ENCODE data around the gene PRR12.
A peak's percentile ranks its signal among the peaks of the same experiment; 100 is the strongest.

Gene PRR12

DNA sequence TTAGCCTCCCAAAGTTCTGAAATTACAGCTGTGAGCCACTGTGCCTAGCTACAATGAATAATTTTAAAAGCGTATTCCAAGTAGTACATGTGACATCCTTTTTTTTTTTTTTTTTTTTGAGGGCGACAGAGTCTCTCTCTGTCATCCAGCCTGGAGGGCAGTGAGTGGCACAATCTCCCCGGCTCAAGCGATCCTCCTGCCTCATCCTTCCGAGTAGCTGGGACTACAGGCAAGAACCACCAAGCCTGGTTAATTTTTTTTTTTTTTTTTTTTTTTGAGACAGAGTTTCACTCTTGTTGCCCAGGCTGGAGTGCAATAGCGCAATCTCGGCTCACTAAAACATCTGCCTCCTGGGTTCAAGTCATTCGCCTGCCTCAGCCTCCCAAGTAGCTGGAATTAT is 3.8 kb upstream of the PRR12 start:
- TF ChIP-seq, protein P1, sequence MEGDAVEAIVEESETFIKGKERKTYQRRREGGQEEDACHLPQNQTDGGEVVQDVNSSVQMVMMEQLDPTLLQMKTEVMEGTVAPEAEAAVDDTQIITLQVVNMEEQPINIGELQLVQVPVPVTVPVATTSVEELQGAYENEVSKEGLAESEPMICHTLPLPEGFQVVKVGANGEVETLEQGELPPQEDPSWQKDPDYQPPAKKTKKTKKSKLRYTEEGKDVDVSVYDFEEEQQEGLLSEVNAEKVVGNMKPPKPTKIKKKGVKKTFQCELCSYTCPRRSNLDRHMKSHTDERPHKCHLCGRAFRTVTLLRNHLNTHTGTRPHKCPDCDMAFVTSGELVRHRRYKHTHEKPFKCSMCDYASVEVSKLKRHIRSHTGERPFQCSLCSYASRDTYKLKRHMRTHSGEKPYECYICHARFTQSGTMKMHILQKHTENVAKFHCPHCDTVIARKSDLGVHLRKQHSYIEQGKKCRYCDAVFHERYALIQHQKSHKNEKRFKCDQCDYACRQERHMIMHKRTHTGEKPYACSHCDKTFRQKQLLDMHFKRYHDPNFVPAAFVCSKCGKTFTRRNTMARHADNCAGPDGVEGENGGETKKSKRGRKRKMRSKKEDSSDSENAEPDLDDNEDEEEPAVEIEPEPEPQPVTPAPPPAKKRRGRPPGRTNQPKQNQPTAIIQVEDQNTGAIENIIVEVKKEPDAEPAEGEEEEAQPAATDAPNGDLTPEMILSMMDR (IDR thresholded peaks at IDR 0.05; ENCODE audit: poor library complexity, severe bottlenecking): no peak
- H3K4me3 ChIP-seq (ENCODE audit: severe bottlenecking): no peak overlapping the region
- no peaks in the 10 kb centered on the region for H3K27me3 ChIP-seq (ENCODE audit: insufficient read depth, poor library complexity, severe bottlenecking)
- DNase-seq (ENCODE audit: low spot score): no peak
- H3K36me3 ChIP-seq (ENCODE audit: low read depth): no peaks in the 10 kb centered on the region
- no peak overlapping the region for H3K27ac ChIP-seq (ENCODE audit: poor library complexity, severe bottlenecking)
- no peaks in the 10 kb centered on the region for H3K9me3 ChIP-seq (ENCODE audit: severe bottlenecking)
- no peaks in the 10 kb centered on the region for H3K4me1 ChIP-seq (ENCODE audit: insufficient read depth, poor library complexity, severe bottlenecking)
- no peak for ATAC-seq (ENCODE audit: low read depth)

DNA sequence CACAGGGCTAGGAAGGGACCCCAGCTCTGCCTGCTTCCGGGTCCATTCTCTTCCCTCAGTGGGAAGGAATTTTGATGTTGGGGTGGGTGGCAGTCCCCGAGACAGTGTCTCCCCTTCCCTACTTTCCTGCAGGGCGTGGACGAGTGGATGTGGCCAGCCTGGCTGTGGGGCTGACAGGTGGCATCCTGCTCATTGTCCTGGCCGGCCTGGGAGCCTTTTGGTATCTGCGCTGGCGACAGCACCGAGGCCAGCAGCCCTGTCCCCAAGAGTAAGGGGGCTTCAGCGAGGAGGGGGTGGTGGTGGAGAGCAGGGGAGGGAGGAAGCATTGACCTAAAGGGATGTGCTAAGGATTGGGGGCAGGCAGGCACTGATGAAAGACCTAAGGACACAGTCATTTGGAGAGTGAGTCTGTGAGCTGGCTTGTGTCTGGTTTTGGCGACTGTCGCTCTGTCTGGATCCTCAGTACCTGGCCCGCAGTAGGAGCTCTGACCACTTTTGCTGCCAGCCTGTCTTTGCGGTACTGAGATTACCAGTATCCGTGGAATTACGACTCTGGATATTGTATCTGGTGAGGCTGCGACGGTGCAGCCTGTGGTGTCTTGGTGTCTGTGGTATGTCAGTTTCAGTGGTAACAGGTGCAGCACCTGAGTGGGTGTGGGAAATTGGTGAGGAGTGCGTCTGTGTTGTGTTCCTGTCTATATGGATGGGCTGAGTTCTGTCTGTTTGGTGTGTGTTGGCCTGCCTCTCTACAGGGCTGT is 2.4 kb upstream of the PRR12 start:
- TF ChIP-seq, protein P1 (IDR thresholded peaks at IDR 0.05; ENCODE audit: poor library complexity, severe bottlenecking): no peak
- no peak overlapping the region for H3K27ac ChIP-seq (ENCODE audit: poor library complexity, severe bottlenecking)
- ATAC-seq (ENCODE audit: low read depth): no peak
- no peaks in the 10 kb centered on the region for H3K4me1 ChIP-seq (ENCODE audit: insufficient read depth, poor library complexity, severe bottlenecking)
- DNase-seq (ENCODE audit: low spot score): no peak
- no peaks in the 10 kb centered on the region for H3K9me3 ChIP-seq (ENCODE audit: severe bottlenecking)
- no peaks in the 10 kb centered on the region for H3K27me3 ChIP-seq (ENCODE audit: insufficient read depth, poor library complexity, severe bottlenecking)
- peaks cover under 1% of the 10 kb centered on the region for H3K36me3 ChIP-seq (ENCODE audit: low read depth)
- no peak overlapping the region for H3K4me3 ChIP-seq (ENCODE audit: severe bottlenecking)

DNA sequence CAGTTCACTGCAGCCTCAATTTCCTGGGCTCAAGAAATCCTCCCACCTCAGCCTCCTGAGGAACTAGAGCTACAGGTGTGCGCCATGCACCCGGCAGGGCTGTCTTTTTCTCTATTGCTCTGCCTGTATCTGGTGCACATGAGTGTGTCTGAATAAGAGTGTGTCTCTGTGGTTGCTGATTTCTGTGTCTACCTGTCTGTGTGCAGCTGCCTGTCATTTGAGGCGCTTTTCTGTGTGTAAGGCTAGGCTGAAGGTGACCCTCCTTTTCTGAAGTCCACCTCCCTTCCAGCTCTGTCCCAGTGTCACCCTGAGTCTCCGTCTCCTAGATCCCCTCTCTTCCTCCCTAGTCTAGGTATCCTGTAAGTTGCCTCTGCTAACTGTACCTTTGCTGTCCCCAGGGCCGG is 1.5 kb upstream of the PRR12 start:
- no peak for ATAC-seq (ENCODE audit: low read depth)
- no peaks in the 10 kb centered on the region for H3K27me3 ChIP-seq (ENCODE audit: insufficient read depth, poor library complexity, severe bottlenecking)
- H3K4me1 ChIP-seq (ENCODE audit: insufficient read depth, poor library complexity, severe bottlenecking): no peaks in the 10 kb centered on the region
- H3K27ac ChIP-seq (ENCODE audit: poor library complexity, severe bottlenecking): peak overlapping the region; percentile 94
- DNase-seq (ENCODE audit: low spot score): no peak
- peaks cover 10% of the 10 kb centered on the region for H3K36me3 ChIP-seq (ENCODE audit: low read depth)
- no peaks in the 10 kb centered on the region for H3K9me3 ChIP-seq (ENCODE audit: severe bottlenecking)
- no peak overlapping the region for H3K4me3 ChIP-seq (ENCODE audit: severe bottlenecking)
- TF ChIP-seq, protein P1 (IDR thresholded peaks at IDR 0.05; ENCODE audit: poor library complexity, severe bottlenecking): no peak

DNA sequence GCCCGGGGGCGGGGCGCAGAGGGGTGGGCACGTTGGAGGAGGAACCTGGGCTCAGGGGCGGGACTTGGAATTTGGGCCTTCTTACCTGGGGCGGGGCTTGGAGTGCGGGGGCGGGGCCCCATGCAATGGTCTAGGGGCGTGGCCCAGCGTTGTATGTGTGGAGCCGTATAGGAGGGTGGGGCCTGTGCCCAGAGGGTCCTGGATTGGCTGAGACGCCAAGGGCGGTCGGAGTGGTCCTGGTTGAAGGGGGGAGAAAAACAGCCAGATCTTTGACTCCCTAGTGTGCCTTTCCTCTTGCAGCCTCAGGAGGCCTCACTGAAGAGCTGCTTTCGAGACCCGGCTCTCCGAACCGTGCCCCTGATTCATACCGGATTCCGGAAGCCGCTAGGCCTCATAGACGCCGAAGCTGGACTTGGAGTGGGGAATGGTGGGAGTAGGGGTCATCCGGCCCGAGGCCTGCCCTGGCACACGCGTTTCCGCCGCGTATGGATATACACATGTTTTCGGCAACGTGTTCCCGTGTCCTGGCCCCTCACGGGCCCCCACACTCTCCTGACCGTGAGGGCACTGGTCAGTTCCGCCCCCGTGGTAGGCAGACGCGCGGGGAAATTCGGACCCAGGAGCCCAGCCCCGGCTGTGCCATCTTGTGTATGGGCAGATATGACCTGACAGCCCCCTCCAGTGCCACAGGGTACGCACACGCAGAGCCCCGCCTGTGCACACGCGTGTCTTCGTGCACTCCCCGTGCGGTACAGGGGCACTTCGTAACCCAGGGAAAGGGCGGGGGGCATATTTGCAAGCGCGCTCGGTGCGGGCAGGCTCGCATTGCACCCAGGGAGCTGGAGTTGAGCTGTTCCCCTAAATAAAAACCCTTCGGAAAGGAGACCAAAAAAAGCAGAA is 661 bp upstream of the PRR12 start:
- Histone ChIP-seq H3K4me1 (ENCODE audit: insufficient read depth, poor library complexity, severe bottlenecking) (no peaks in the 10 kb centered on the region), H3K9me3 (ENCODE audit: severe bottlenecking) (no peaks in the 10 kb centered on the region), H3K27ac (ENCODE audit: poor library complexity, severe bottlenecking) (peak overlapping the region; percentile 94), H3K4me3 (ENCODE audit: severe bottlenecking) (peak overlapping the region; percentile 80), H3K27me3 (ENCODE audit: insufficient read depth, poor library complexity, severe bottlenecking) (no peaks in the 10 kb centered on the region), H3K36me3 (ENCODE audit: low read depth) (peaks cover 13% of the 10 kb centered on the region)
- TF ChIP-seq, protein P1 (IDR thresholded peaks at IDR 0.05; ENCODE audit: poor library complexity, severe bottlenecking): no peak
- DNase-seq (ENCODE audit: low spot score) (peak; percentile 97), ATAC-seq (ENCODE audit: low read depth) (peak; percentile 79)
